Spleen (tissue), 11 donors: ENCODE measurements around the gene LGMN. TPM values are rescaled to one million over a fixed set of nuclear protein-coding genes. Genes with fewer than 3 reads are reported as not detected.
"Not testable (repeated sequence)": the region's sequence is repeated elsewhere in the genome, so short reads cannot be mapped to it uniquely, and the experiment has no call there.

Experiments used
- DNase-seq: peaks from one replicate; pipeline ENCODE4 v3.0.0-alpha.2; 2020
- H3K27ac ChIP-seq, 8 donors: fragments of 200-600 bp; sonication (generic) in 7 of 8; 1 replicate in 4 of 8; 2 replicates in 4 of 8; pipeline versions ENCODE4 v1.5.0 to v1.8.0; 2016 to 2021; ENCODE audit warnings: inconsistent platforms in 4 of 8, mild to moderate bottlenecking in 4 of 8, moderate library complexity in 1 of 8
- H3K27me3 ChIP-seq, 7 donors: fragments of 200-600 bp; sonication (generic) in 6 of 7; replicated peaks in 1 of 7; 1 replicate in 4 of 7; 2 replicates in 3 of 7; pipeline versions ENCODE4 v1.5.0 to v1.8.0; 2016 to 2021; ENCODE audit warnings: inconsistent platforms in 3 of 7, mild to moderate bottlenecking in 1 of 7
- H3K36me3 ChIP-seq, 6 donors: fragments of 200-600 bp; sonication (generic) in 5 of 6; 1 replicate in 4 of 6; 2 replicates in 2 of 6; pipeline versions ENCODE4 v1.5.0 to v1.8.0; 2016 to 2021; ENCODE audit warnings: inconsistent platforms in 2 of 6
- H3K4me1 ChIP-seq, 6 donors: fragments of 200-600 bp; sonication (generic) in 5 of 6; 1 replicate in 3 of 6; 2 replicates in 3 of 6; pipeline versions ENCODE4 v1.5.0 to v1.8.0; 2016 to 2021; ENCODE audit warnings: inconsistent platforms in 3 of 6
- H3K4me3 ChIP-seq, 8 donors: fragments of 200-600 bp; sonication (generic) in 7 of 8; 1 replicate in 4 of 8; 2 replicates in 4 of 8; pipeline versions ENCODE4 v1.5.0 to v1.8.0; 2016 to 2021; ENCODE audit warnings: inconsistent platforms in 4 of 8, mild to moderate bottlenecking in 4 of 8, moderate library complexity in 2 of 8
- H3K9me3 ChIP-seq, 8 donors: fragments of 200-600 bp; sonication (generic) in 7 of 8; 1 replicate in 4 of 8; 2 replicates in 4 of 8; pipeline versions ENCODE4 v1.5.0 to v1.8.0; 2016 to 2021; ENCODE audit warnings: inconsistent platforms in 4 of 8
- POLR2A ChIP-seq, 3 donors: fragments of 450-650 bp; IDR thresholded peaks; one replicate each; pipeline ENCODE4 v1.5.1; 2017; ENCODE audit warnings: antibody characterized with exemption in 3 of 3, mild to moderate bottlenecking in 1 of 3
- POLR2AphosphoS5 ChIP-seq, 3 donors: sonication (generic); formaldehyde crosslinking; IDR thresholded peaks; one replicate each; pipeline ENCODE4 v1.5.1; 2017; ENCODE audit warnings: antibody characterized with exemption in 3 of 3
- WGBS, 5 donors: extraction: QIAGEN DNeasy Blood & Tissue Kit in 3 of 5; methylation state at CpG; one replicate each; pipeline versions ENCODE4 v1.1.5 to v1.1.7; 2013 to 2018; 5-methylcytosine and 5-hydroxymethylcytosine counted together
- intact Hi-C: fragments of 100-400 bp; cut with DNase I; formaldehyde crosslinking; loops from one replicate; pipeline ENCODE4 v1.15.0; 2023; ENCODE audit warnings: low total_unique reads
- polyA plus RNA-seq, 3 donors: library from polyadenylated mRNA; stranded (reverse); fragments of 200-250 nt; gene quantifications; one replicate each; pipeline ENCODE4 v1.2.1, GENCODE V29; 2013
- total RNA-seq, 7 donors: library from RNA; depleted of rRNA in 3 of 7; stranded (reverse); fragments of >200 nt in 3 of 7; fragmentation: NEBNext Ultra II Directional in 4 of 7; extraction: Animal tissue kit (Norgen Biotek cat#: 25700) in 4 of 7; gene quantifications; one replicate each; pipeline versions ENCODE4 v1.1.0 to v1.2.1, GENCODE V29; 2016 to 2021
- TF ChIP-seq, protein P1 (sequence below), 11 experiments: fragments of 200-600 bp in 7 of 11; fragments of 450-650 bp in 4 of 11; sonication (generic) in 4 of 11; IDR thresholded peaks in 8 of 11; conservative IDR thresholded peaks in 3 of 11; 1 replicate in 7 of 11; 2 replicates in 4 of 11; pipeline versions ENCODE4 v1.4.0 to v1.8.0; 2016 to 2021; ENCODE audit warnings: antibody characterized with exemption in 11 of 11, inconsistent platforms in 4 of 11, mild to moderate bottlenecking in 1 of 11
- donor health status: healthy with polysubstance abuse.
- donor health status: DM: no; HTN: no; CAD: no; lungs with moderate emphysema.
- donor health status: DM: no; HTN: no; CAD: no.
- donor health status: Bipolar disorder and iron deficiency.
- donor health status: healthy.
- donor health status: DM: no; HTN: no; CAD: no.
- donor health status: DM: yes; HTN: yes; CAD: no.

Gene LGMN
- total and polyA plus RNA-seq, 10 donors = 56.6 to 270 (median 196) TPM

DNA sequence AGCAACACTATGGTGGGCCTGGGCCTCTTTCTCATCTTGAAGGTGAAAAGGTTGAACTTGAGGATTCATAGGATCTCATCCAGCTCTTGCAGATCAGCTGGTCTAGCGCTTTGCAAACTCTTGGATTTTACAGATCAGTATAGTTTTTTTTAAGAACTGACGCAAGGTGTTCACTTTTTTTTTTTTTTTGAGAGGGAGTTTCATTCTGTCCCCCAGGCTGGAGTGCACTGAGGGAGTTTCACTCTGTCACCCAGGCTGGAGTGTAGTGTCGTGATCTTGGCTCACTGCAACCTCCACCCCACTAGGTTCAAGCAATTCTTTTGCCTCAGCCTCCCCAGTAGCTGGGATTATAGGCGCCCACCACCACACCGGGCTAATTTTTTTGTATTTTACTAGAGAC, 20.4 kb upstream of the LGMN start:
- Histone ChIP-seq H3K4me1 (peaks cover 0 to 24% (median 11%) of the 10 kb centered on the region in 6 donors), H3K4me3 (no peak overlapping the region), H3K36me3 (no peaks in the 10 kb centered on the region), H3K9me3 (no peaks in the 10 kb centered on the region), H3K27me3 (no peaks in the 10 kb centered on the region), H3K27ac (peak overlapping the region in 5 of 8 donors; percentile 38 to 80 (median 57))
- WGBS, 5 donors = 85 to 92% (median 89%) methylated on average over 5 of the region's 5 CpGs
- TF ChIP-seq POLR2A (IDR thresholded peaks at IDR 0.05) (no peak), POLR2AphosphoS5 (IDR thresholded peaks at IDR 0.05) (no peak)
- TF ChIP-seq, protein P1, sequence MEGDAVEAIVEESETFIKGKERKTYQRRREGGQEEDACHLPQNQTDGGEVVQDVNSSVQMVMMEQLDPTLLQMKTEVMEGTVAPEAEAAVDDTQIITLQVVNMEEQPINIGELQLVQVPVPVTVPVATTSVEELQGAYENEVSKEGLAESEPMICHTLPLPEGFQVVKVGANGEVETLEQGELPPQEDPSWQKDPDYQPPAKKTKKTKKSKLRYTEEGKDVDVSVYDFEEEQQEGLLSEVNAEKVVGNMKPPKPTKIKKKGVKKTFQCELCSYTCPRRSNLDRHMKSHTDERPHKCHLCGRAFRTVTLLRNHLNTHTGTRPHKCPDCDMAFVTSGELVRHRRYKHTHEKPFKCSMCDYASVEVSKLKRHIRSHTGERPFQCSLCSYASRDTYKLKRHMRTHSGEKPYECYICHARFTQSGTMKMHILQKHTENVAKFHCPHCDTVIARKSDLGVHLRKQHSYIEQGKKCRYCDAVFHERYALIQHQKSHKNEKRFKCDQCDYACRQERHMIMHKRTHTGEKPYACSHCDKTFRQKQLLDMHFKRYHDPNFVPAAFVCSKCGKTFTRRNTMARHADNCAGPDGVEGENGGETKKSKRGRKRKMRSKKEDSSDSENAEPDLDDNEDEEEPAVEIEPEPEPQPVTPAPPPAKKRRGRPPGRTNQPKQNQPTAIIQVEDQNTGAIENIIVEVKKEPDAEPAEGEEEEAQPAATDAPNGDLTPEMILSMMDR (IDR thresholded peaks at IDR 0.05 in 8 of 11, conservative IDR thresholded peaks at IDR 0.05 in 3 of 11) = no peak
- intact Hi-C loops = no loop called here
- DNase-seq = no peak

- H3K36me3 ChIP-seq, H3K4me3 ChIP-seq, H3K27me3 ChIP-seq, DNase-seq, intact Hi-C loops, H3K9me3 ChIP-seq: not testable (repeated sequence)
- 31 to 50% (median 40%) methylated on average over 1 of the region's 1 CpG for whole genome bisulfite sequencing, 5 donors
- H3K27ac ChIP-seq = peak overlapping the region in 5 of 8 donors; percentile 38 to 80 (median 57)
- peaks cover 0 to 24% (median 11%) of the 10 kb centered on the region in 6 donors for H3K4me1 ChIP-seq
These were observed 19.8 kb upstream of the LGMN start for GRCh38 chr14:92768236-92768635.

- H3K4me3 ChIP-seq, H3K36me3 ChIP-seq, H3K9me3 ChIP-seq, intact Hi-C loops, H3K27me3 ChIP-seq, DNase-seq: not testable (repeated sequence)
- whole genome bisulfite sequencing, 5 donors = 62 to 94% (median 87%) methylated on average over 2 to 4 of the region's 5 CpGs
- Histone ChIP-seq H3K27ac (peak overlapping the region in 1 of 8 donors; percentile 21), H3K4me1 (peaks cover 0 to 18% (median 10%) of the 10 kb centered on the region in 6 donors)
These were observed 15.5 kb upstream of the LGMN start for GRCh38 chr14:92763666-92764631.

GRCh38 chr14:92760524-92760805, 12.0 kb upstream of the LGMN start:
- Histone ChIP-seq H3K4me1 (no peaks in the 10 kb centered on the region), H3K27ac (no peak overlapping the region), H3K4me3 (no peak overlapping the region)

GRCh38 chr14:92759679-92760523, 11.5 kb upstream of the LGMN start:
- 79 to 87% (median 84%) methylated on average over 12 of the region's 12 CpGs for WGBS, 5 donors
- Histone ChIP-seq H3K4me3 (no peak overlapping the region), H3K27me3 (no peaks in the 10 kb centered on the region), H3K27ac (no peak overlapping the region), H3K4me1 (peaks cover 0 to 2% (median 0%) of the 10 kb centered on the region in 6 donors), H3K36me3 (no peaks in the 10 kb centered on the region), H3K9me3 (peaks cover 0 to 4% (median 0%) of the 10 kb centered on the region in 8 donors)
- TF ChIP-seq POLR2AphosphoS5 (IDR thresholded peaks at IDR 0.05) (no peak), POLR2A (IDR thresholded peaks at IDR 0.05) (no peak)
- TF ChIP-seq, protein P1 (IDR thresholded peaks at IDR 0.05 in 8 of 11, conservative IDR thresholded peaks at IDR 0.05 in 3 of 11) = no peak
- intact Hi-C loops = no loop called here
- no peak for DNase-seq

More at GRCh38 chr14:92760524-92760805, 12.0 kb upstream of the LGMN start:
- no peaks in the 10 kb centered on the region for H3K27me3 ChIP-seq
- peaks cover 0 to 4% (median 0%) of the 10 kb centered on the region in 8 donors for H3K9me3 ChIP-seq
- TF ChIP-seq POLR2AphosphoS5 (IDR thresholded peaks at IDR 0.05) (no peak), POLR2A (IDR thresholded peaks at IDR 0.05) (no peak)
- WGBS, 5 donors = 88 to 95% (median 94%) methylated on average over 7 of the region's 7 CpGs
- H3K36me3 ChIP-seq = no peaks in the 10 kb centered on the region
- DNase-seq = no peak
- intact Hi-C loops = no loop called here
